ENCODE measurements around the gene TEX53. TPM values are rescaled to one million over a fixed set of nuclear protein-coding genes. Genes with fewer than 3 reads are reported as not detected.

Gene TEX53
- total and polyA plus RNA-seq, 10 of the 15 experiments (the other 5 are each of a cell fraction or from before 2014, with no cell fraction given) = not detected

- Histone ChIP-seq H3K36me3 (ENCODE audit: control insufficient read depth in 2 of 2, insufficient read depth in 2 of 2, low read length in 1 of 2) (no peaks in the 10 kb centered on the region), H3K27ac (ENCODE audit: control insufficient read depth, insufficient read depth) (no peak overlapping the region), H3K9ac (ENCODE audit: control insufficient read depth, insufficient read depth, low read length) (no peak overlapping the region), H3K27me3 (replicated peaks in 1 of 2; ENCODE audit: control insufficient read depth in 2 of 2, insufficient read depth in 2 of 2, low read length in 1 of 2) (peaks cover 0 to 9% of the 10 kb centered on the region in 2 experiments; a peak in 2 of 4 replicates), H4K20me1 (ENCODE audit: control insufficient read depth, insufficient read depth) (no peaks in the 10 kb centered on the region), H3K9me3 (replicated peaks; ENCODE audit: control insufficient read depth, insufficient read depth, low read length) (no peaks in the 10 kb centered on the region), H2AFZ (ENCODE audit: control insufficient read depth, low read depth, low read length) (no peak overlapping the region), H3K79me2 (ENCODE audit: control insufficient read depth, insufficient read depth, low read length) (no peaks in the 10 kb centered on the region), H3K4me1 (ENCODE audit: control insufficient read depth, insufficient read depth, low read length) (no peaks in the 10 kb centered on the region), H3K4me3 (no peak overlapping the region), H3K4me2 (ENCODE audit: control insufficient read depth, insufficient read depth) (no peak overlapping the region)
- FAIRE-seq = no peak
- CTCF ChIA-PET = interaction anchor here (0.5 to 11.6 kb wide), 53 partner anchors 13 to 845 kb away, joined by 3 to 135 read pairs (median 4); no protein-coding TSS in a partner anchor
- ATAC-seq = no peak
- intact Hi-C loops (cut with micrococcal nuclease; ENCODE audit: unreplicated experiment) = loop anchor here (1.0 kb wide), 2 partner anchors 59 to 334 kb away; no protein-coding TSS in a partner anchor
- under 1% methylated on average over 8 of the region's 8 CpGs for WGBS (ENCODE audit: insufficient coverage, insufficient replicate concordance, low lambda C conversion rate, missing lambda C conversion rate)
- no TSS peak for BruUV-seq (replicated peaks)
- RAD21 ChIA-PET (ENCODE audit: unreplicated experiment) = interaction anchor here (0.6 to 2.9 kb wide), 21 partner anchors 12 to 384 kb away, joined by 3 to 26 read pairs (median 5); no protein-coding TSS in a partner anchor
- in situ Hi-C loops (cut with MboI) = no loop called here
- SMC1A ChIA-PET (ENCODE audit: uncharacterized antibody, unreplicated experiment) = interaction anchor here (0.6 to 4.1 kb wide), 33 partner anchors 9 to 937 kb away, joined by 3 to 41 read pairs (median 5); partner anchors contain the start of gene TNFSF15
- POLR2A ChIA-PET = no interaction called here
- DNase-seq (ENCODE audit: low read depth, low spot score) = no peak
- TF ChIP-seq POLR2AphosphoS2 (IDR thresholded peaks at IDR 0.05; ENCODE audit: low read depth, low read length) (no peak), IRF3 (IDR thresholded peaks at IDR 0.05) (no peak), SUZ12 (IDR thresholded peaks at IDR 0.05; ENCODE audit: unreplicated experiment) (no peak), RUNX3 (IDR thresholded peaks at IDR 0.05; ENCODE audit: low read length) (no peak), JUNB (IDR thresholded peaks at IDR 0.05) (no peak), RELB (IDR thresholded peaks at IDR 0.05; ENCODE audit: low read depth) (no peak), MYC (IDR thresholded peaks at IDR 0.05; ENCODE audit: insufficient read depth, insufficient read length, insufficient replicate concordance, low read length, severe bottlenecking) (no peak)
These were observed 22.8 kb upstream of the TEX53 start for GRCh38 chr9:114680259-114681001.

Data from GM12878 (cell line).